Putamen (tissue), 1 donor: ENCODE measurements around the gene ABCE1.
"Not testable (repeated sequence)": the region's sequence is repeated elsewhere in the genome, so short reads cannot be mapped to it uniquely, and the experiment has no call there.

Experiments
- DNase-seq: peaks from one replicate; pipeline ENCODE4 v3.0.0-alpha.2; 2016; ENCODE audit warnings: low spot score

Gene ABCE1

GRCh38 chr4:145103496-145103895 is 5.4 kb downstream of the ABCE1 start:
- DNase-seq: no peak

- DNase-seq: no peak
These were observed 9.0 kb downstream of the ABCE1 start for GRCh38 chr4:145107126-145107525.

DNA sequence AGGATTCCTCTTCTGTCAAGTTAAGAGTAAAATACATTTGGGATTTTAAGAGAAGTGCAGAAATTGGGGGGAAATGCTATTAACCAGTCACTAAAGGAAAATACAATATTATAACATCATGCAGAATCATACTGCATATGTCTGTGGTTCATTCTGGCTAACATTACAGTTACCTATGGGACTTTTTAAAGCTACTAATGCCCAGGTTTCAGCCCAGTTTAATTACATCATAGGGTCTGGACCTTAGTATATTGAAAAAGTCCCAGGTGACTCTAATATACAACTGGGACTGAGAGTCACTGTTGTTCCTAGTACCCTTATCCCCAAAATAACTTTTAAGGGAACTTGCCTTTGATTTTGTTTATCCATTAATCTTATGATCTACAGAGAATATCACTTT is 10.0 kb downstream of the ABCE1 start:
- DNase-seq: no peak

- no peak for DNase-seq
These were observed 27.3 kb downstream of the ABCE1 start for GRCh38 chr4:145125396-145125795.

GRCh38 chr4:145130130-145130529 is 32.0 kb downstream of the ABCE1 start:
- DNase-seq: no peak

DNA sequence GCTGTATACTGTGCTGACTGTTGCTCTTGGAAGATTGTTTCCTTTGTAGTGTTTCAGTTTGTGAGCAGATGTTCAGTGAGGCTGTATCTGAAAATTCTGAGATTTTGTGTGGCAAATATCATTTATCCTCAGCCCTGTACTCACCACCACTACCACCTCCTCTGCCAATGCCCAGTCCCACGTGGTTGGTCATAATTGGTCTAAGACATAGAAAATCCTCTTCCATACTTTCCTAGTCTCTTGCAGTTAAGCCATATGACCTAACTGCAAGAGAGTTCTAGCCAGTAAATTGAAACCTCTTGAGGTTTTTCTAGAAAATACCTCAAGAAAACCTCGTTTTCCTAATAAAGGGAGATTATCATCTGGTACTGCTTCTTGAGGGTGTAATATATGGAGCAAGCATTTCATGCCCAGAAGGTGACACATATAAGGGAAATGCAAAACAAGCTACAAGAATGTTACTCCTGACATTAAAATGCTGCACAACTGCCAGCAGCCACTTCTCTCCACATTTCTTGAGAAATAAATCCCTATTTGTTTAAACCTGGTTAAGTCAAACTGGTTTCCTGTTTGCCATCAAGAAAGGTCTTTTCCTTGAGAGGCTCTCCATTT is 32.8 kb downstream of the ABCE1 start:
- DNase-seq: no peak

GRCh38 chr4:145131848-145132247 is 33.7 kb downstream of the ABCE1 start:
- DNase-seq: no peak

DNA sequence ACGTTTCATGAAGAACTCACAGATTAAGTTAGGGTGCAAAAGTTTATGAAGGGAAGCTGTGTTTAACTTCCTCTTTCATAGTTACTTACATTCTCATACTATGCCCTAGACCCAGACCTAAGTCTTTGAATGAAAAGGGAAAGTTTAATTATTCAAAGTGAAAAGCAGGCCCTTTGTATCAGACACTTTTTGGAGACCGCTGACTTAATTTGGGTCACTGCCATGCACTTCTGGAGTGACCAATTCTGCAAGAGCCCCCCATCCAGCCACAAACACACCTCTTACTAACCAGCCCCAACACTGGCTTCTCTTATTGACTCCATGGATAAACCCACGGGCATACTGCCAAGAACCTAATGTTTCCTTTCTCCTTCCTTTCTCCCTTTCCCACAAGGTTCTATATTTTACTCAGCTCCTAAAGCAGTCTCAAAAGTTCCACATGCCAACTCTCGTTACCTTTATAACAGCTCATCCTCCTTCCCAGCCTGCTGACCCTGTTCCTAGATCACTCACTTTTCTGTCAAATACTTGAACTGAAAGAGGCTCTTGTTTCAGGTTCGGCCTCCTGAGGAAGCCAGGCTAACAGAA is 34.5 kb downstream of the ABCE1 start:
- peak; percentile 18 for DNase-seq

DNA sequence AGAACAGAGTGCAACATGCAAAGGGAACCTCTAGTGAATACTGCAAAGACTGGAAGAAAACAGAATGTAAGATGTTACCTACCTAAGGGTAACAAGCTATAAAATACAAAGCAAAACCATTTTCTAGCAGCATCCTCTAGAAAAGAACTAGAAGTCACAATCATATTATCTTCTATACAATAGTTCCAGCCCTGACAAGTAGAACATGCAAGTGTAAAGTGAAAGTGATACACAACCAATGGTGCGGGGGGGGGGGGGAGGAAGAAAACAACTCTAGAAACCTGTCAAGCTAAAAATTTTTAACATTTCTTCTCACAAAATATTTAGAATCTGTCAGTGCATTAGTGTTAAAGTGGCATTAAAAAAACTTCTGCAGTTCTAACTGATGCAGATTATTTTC is 38.1 kb downstream of the ABCE1 start:
- not testable (repeated sequence) for DNase-seq

DNA sequence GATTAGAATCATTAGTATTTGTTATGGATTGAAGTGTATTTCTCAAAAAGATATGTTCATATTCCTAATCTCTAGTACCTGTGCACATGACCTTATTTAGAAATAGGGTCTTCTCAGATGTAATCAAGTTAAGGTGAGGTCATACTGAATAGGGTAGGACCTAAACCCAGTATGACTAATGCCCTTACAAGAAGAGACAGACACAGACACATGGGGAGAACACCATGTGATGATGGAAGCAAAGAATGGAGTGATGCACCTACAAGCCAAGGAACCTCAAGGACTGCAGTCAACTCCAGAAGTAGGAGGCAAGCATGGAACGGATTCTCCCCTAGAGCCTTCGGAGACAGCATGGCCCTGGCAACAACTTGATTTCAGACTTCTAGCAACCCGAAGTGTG is 50.9 kb downstream of the ABCE1 start:
- DNase-seq: no peak

DNA sequence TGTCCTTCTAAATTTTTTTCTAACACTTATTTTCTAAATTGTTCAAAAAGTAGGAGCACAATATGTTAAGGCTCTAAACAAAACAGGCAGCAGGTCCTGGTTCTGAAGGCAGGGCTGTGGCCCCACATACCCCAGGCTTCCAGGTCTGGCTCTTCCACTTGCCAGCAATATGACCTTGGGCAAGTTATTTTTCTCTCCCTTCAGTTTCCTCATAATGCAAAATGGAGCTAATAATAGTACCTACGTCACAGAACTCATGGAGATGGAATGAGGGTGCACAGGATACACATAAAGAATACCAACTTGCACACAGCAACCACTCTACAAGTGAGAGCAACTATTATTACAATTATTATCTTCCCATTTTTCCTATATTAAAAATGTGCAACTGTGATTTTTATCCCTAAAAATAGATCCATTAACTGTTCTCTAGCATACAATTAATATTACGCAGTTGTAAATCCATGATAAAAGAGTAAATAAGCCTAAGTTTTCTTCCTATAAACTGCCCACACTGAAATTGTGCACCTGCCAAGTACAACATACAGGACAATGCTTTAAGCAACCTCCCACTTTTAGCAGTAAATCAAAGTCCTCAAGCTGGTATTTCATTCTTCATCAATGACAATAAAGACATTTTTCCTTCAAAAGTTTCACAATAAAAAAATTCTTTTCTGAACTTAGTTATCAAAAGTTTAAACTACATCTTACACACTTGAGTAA is 55.2 kb downstream of the ABCE1 start:
- DNase-seq: no peak

- DNase-seq: no peak
These were observed 55.8 kb downstream of the ABCE1 start for GRCh38 chr4:145153904-145154298.

DNA sequence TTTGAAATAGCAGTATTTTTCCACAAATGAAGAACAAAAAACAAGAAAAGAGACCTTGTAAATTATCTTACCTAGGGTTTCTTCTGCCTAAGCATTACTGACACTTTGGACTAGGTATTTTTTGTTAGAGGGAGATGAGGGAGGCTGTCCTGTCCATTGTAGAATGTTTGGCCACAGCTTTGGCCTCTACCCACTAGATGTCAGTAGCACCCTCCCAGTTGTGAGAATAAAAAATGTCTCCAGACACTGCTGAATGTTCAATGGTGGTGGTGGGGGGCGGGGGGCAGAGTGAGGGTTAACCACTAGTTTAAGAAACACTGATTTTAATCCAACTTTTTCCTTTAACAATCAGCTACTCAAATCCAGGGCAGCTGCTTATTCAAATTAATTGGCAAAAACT is 56.5 kb downstream of the ABCE1 start:
- no peak for DNase-seq

DNA sequence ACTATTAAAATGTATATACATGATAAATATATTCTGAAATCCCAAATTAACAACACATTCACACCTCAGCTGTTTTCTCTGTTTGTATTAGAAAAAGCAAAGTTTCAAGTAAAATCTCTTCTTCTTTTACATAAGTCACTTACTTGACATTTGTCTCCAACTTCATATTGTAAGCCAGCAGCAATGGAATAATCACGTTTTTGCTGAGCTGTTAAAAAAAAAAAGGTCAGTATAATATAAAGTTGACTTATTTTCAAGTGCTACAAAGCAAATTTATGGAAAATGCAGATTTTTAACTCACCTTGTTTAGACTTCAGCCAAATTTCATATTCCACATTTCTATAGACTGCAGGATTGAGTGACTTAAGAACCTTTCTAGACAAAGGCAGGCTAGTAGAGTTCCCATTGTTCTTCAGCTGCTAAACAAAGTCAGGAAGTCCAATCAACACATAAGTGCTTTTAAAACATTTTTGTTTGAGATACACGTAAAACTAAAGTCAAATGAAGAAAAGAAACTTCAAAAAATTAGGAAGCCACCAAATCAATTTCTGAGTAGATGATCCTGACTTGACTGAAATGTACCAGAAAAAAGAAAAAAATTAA is 57.3 kb downstream of the ABCE1 start:
- DNase-seq: no peak

DNA sequence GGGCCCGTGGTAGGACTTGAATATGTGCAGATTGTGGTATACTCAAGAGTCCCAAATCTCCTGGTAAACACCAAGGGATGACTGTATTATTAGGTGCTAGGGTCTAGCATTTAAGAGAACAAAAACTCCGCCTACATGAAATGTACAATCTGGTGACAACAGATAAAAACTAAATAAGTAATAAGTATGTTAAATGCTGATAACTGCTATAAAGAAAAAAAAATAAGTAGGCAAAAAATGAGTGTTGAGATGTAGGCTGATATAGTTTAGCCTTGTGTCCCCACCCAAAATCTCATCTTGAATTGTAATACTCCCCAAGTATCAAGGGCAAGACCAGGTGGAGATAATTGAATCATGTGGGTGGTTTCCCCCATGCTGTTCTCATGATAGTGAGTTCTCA is 58.9 kb downstream of the ABCE1 start:
- no peak for DNase-seq

GRCh38 chr4:145161549-145161948 is 63.4 kb downstream of the ABCE1 start:
- DNase-seq: no peak

DNA sequence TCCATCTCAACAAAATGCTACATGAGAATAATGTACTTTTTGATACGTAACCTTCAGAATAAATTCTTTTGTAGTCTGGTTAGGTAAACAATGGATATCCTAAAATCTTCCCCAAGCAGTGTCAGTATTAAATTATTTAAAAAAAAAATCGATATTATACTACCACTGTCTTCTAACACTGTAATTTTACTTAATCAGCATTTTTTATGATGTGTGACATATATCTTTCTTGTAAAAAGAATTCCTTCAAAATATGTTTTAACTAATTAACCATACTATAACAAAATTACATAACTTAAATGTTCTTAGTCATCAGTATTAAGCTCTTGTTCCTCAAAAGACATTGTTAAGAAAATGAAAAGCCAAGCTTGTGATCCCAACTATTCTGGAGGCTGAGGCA is 69.8 kb downstream of the ABCE1 start:
- DNase-seq: no peak

DNA sequence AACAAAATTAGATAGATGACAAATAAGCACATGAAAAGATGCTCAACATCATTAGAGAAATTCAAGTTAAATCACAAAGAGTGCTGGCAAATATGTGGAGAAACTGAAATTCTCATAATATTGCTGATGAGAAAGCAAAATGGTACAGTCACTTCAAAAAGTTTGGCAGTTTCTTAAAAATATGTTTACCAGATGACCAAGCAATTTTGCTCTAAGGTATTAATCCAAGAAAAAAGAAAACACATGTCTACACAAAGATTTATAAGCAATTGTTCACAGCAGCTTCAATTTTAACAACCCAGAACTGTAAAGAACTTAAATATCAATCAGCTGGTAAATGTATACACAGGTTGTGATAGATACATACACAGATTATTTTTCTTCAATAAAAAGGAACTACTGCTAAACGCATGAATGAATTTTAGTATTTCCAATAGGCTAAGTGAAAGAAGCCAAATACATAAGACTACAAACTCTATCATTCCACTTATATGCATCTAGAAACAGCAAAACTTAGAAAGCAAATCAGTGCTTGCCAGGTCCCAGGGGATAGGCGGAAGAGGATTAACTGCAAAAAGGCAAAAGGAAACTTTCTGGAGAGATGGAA is 70.6 kb downstream of the ABCE1 start:
- no peak for DNase-seq

DNA sequence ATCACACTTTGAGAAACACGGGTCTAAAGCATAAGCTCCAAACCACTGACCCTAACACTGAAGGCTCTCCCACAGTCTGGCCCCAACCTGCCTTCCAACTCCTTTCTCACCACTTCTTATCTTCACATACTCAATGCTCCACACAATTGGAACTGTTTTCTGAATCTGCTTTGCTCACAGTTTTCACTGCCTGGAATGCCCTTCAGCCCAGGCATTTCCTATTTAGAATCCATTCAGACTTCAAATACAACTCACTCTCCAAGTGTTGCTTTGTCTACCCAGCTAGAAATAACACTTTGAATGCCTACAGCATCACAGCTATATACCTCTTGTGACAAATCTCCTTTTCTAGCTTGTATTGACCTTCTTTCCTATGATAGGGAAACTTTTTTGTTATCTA is 72.1 kb downstream of the ABCE1 start:
- DNase-seq: no peak

GRCh38 chr4:145171911-145172310 is 73.8 kb downstream of the ABCE1 start:
- DNase-seq: no peak

DNA sequence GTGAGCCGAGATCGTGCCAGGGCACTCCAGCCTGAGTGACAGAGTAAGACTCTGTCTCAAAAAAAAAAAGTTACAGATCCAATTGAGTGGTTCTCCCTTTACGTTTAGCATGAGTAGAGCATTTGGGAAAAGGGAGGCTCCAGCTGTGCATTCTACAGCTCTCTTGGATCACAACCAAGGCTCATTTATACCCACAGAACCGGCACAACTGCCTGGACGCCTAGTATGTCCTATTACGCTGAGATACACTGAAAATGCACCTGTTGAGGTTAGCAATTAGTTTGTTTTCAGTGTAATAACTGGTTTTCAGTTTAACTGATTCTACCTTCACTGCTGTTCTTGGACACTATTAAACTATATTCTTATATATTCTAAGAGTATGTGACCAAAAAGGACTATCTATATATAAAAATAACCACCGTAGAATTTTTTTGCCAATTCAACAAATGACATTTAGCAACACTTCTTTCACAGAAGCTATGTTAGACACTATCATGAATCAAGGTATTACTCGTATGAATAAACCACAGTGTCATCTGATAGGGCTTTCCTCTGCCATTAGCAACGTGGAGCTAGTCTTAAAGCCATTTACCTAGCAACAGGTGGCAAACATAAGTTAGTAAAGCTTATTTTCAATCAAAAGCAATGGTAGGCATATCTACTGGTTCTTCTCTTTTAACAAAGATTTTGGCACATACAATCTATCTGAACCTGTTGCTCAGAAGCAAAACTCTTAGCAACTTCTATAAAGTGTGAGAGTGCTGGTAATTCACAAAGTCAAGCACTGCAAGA is 78.7 kb downstream of the ABCE1 start:
- no peak for DNase-seq

DNA sequence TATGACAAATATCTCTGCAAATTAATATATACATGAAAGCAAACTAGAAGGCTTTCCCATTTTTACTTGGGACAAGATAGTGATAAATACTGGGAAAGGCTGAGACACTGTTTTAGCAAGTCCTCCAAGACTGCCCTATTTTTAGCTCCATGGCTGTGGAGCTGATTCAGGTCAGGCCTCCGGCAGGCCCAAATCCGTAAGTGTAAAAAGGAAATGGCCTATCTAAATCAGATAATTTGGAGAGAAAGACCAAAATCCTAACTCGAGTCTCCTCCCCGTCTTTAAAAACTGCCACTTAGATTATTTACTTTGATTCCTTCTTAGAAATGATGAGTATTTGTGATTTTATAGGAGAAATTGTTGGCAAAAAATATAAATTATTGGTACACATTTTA is 79.4 kb downstream of the ABCE1 start:
- DNase-seq: no peak
